Liver (tissue), 9 donors: ENCODE measurements around the gene CCDC152. TPM values are rescaled to one million over a fixed set of nuclear protein-coding genes. Genes with fewer than 3 reads are reported as not detected.

Source experiments
- DNase-seq: peaks from one replicate; pipeline ENCODE4 v3.0.0-alpha.2; 2017; ENCODE audit warnings: low spot score
- H3K27ac ChIP-seq, 2 donors: one replicate each; pipeline ENCODE4 v1.7.0; 2013; ENCODE audit warnings: inconsistent platforms in 2 of 2, low read length in 2 of 2, control low read depth in 1 of 2, low read depth in 1 of 2, mild to moderate bottlenecking in 1 of 2
- H3K27me3 ChIP-seq, 4 donors: one replicate each; pipeline versions ENCODE4 v1.6.1 to v1.7.0; 2013; ENCODE audit warnings: low read length in 3 of 4, inconsistent platforms in 1 of 4, mild to moderate bottlenecking in 1 of 4, moderate library complexity in 1 of 4; ENCODE audit not compliant: control insufficient read depth in 4 of 4, insufficient read depth in 4 of 4
- H3K36me3 ChIP-seq, 4 donors: one replicate each; pipeline versions ENCODE4 v1.6.1 to v1.7.0; 2013; ENCODE audit warnings: low read length in 3 of 4, mild to moderate bottlenecking in 3 of 4, low read depth in 1 of 4, moderate library complexity in 1 of 4; ENCODE audit not compliant: control insufficient read depth in 4 of 4, insufficient read depth in 3 of 4
- H3K4me1 ChIP-seq, 4 donors: one replicate each; pipeline versions ENCODE4 v1.6.1 to v1.7.0; 2013; ENCODE audit warnings: low read length in 3 of 4, mild to moderate bottlenecking in 3 of 4, moderate library complexity in 1 of 4; ENCODE audit not compliant: control insufficient read depth in 4 of 4, insufficient read depth in 4 of 4
- H3K4me3 ChIP-seq, 3 donors: one replicate each; pipeline versions ENCODE4 v1.6.1 to v1.7.0; 2013; ENCODE audit warnings: low read length in 3 of 3, control low read depth in 1 of 3, low read depth in 1 of 3, mild to moderate bottlenecking in 1 of 3
- H3K9ac ChIP-seq, 2 donors: one replicate each; pipeline ENCODE4 v1.7.0; 2013; ENCODE audit warnings: low read length in 2 of 2, mild to moderate bottlenecking in 2 of 2, moderate library complexity in 2 of 2, control low read depth in 1 of 2, low read depth in 1 of 2
- H3K9me3 ChIP-seq, 4 donors: one replicate each; pipeline versions ENCODE4 v1.6.1 to v1.7.0; 2013; ENCODE audit warnings: low read length in 3 of 4; ENCODE audit not compliant: control insufficient read depth in 4 of 4
- ATF3 ChIP-seq: IDR thresholded peaks from 2 replicates; pipeline ENCODE4 v1.6.1; 2016; ENCODE audit warnings: antibody characterized with exemption
- CTCF ChIP-seq: fragments of 150-350 bp; IDR thresholded peaks from 2 replicates; pipeline ENCODE4 v1.5.1; 2017; ENCODE audit warnings: improper control_type of control experiment, low read depth, low read length; ENCODE audit not compliant: missing input control
- EGR1 ChIP-seq, 2 donors: IDR thresholded peaks; 2 replicates each; pipeline ENCODE4 v1.6.1; 2016 to 2018; ENCODE audit warnings: antibody characterized with exemption in 2 of 2, low read depth in 2 of 2
- FOXA1 ChIP-seq: IDR thresholded peaks from 2 replicates; pipeline ENCODE4 v1.6.1; 2016; ENCODE audit warnings: antibody characterized with exemption
- FOXA2 ChIP-seq: IDR thresholded peaks from 2 replicates; pipeline ENCODE4 v1.6.1; 2016; ENCODE audit warnings: antibody characterized with exemption
- GABPA ChIP-seq, 2 donors: IDR thresholded peaks in 1 of 2; conservative IDR thresholded peaks in 1 of 2; 2 replicates each; pipeline ENCODE4 v1.6.1; 2016; ENCODE audit warnings: antibody characterized with exemption in 2 of 2, mild to moderate bottlenecking in 1 of 2, moderate library complexity in 1 of 2
- HNF4A ChIP-seq, 2 donors: conservative IDR thresholded peaks; 2 replicates each; pipeline ENCODE4 v1.6.1; 2016; ENCODE audit warnings: antibody characterized with exemption in 2 of 2, mild to moderate bottlenecking in 2 of 2
- HNF4G ChIP-seq: IDR thresholded peaks from 2 replicates; pipeline ENCODE4 v1.6.1; 2016; ENCODE audit warnings: antibody characterized with exemption
- JUND ChIP-seq, 2 donors: IDR thresholded peaks; 2 replicates each; pipeline ENCODE4 v1.6.1; 2016; ENCODE audit warnings: antibody characterized with exemption in 2 of 2
- NR2F2 ChIP-seq: IDR thresholded peaks from 2 replicates; pipeline ENCODE4 v1.6.1; 2016; ENCODE audit warnings: antibody characterized with exemption
- RAD21 ChIP-seq, 2 donors: IDR thresholded peaks; 2 replicates each; pipeline ENCODE4 v1.6.1; 2016; ENCODE audit warnings: antibody characterized with exemption in 2 of 2, mild to moderate bottlenecking in 2 of 2
- REST ChIP-seq: IDR thresholded peaks from 2 replicates; pipeline ENCODE4 v1.6.1; 2016; ENCODE audit warnings: antibody characterized with exemption, mild to moderate bottlenecking
- RXRA ChIP-seq, 2 donors: IDR thresholded peaks; 2 replicates each; pipeline ENCODE4 v1.6.1; 2017 to 2018; ENCODE audit warnings: antibody characterized with exemption in 2 of 2, mild to moderate bottlenecking in 1 of 2
- SP1 ChIP-seq: IDR thresholded peaks from 2 replicates; pipeline ENCODE4 v1.6.1; 2018; ENCODE audit warnings: antibody characterized with exemption, mild to moderate bottlenecking
- TAF1 ChIP-seq: conservative IDR thresholded peaks from 2 replicates; pipeline ENCODE4 v1.6.1; 2016; ENCODE audit warnings: antibody characterized with exemption, mild to moderate bottlenecking
- YY1 ChIP-seq: IDR thresholded peaks from 2 replicates; pipeline ENCODE4 v1.6.1; 2016; ENCODE audit warnings: antibody characterized with exemption, mild to moderate bottlenecking
- WGBS: extraction: QIAGEN DNeasy Blood & Tissue Kit; methylation state at CpG from one replicate; pipeline ENCODE4 v1.1.7; 2013; 5-methylcytosine and 5-hydroxymethylcytosine counted together
- polyA plus RNA-seq, 2 donors: library from polyadenylated mRNA; stranded (reverse) in 1 of 2; unstranded in 1 of 2; fragments of 200-250 nt in 1 of 2; fragments of >200 nt in 1 of 2; fragmentation: Nextera tagmentation in 1 of 2; extraction: Ambion mirVana in 1 of 2; gene quantifications; one replicate each; pipeline versions ENCODE4 v1.2.1 to v1.2.3, GENCODE V29; 2013 to 2015
- total RNA-seq, 2 donors: library from RNA; depleted of rRNA; stranded (reverse); fragments of >200 nt; gene quantifications; one replicate each; pipeline ENCODE4 v1.2.3, GENCODE V29; 2014
- TF ChIP-seq, protein P1 (sequence below): IDR thresholded peaks from 2 replicates; pipeline ENCODE4 v1.6.1; 2016; ENCODE audit warnings: antibody characterized with exemption
- TF ChIP-seq, protein P2 (sequence below): IDR thresholded peaks from 2 replicates; pipeline ENCODE4 v1.6.1; 2016; ENCODE audit warnings: antibody characterized with exemption
- donor health status: healthy.
- donor health status: healthy.
- donor health status: healthy.
- donor health status: healthy.
- donor health status: healthy.

CCDC152 gene
- total and polyA plus RNA-seq, 4 donors, result 0.08 to 81.4 (median 3.3) TPM

DNA sequence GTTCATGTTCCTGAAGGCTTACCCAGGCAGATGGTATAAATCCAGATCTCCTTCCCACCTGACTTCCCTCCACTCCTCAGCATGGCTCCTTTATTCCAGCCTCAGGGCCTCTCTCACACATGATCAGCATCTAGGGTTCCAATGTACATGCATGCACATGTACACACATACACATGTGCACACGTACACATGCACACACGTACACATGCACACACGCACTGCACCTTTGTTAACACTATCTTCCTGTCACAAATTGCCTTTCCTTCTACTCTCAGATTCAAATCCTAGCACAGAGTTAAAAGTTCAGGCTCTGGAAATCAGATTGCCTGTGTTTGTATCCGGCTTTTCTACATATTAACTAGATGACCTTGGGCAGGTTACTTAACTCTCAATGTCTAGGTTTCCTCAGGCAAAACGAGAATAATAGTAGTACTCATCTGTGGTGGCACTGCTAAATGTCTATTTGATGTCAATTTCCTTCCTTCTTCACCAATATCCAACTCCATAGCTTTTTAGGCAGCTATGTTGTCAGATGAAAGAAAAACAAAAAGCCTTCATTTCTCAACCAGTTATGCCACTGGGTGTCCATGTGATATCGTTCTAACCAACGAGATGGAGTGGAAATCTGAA, 67.8 kb downstream of the CCDC152 start (continued):
- TF ChIP-seq CTCF, result no peak
- TF ChIP-seq RXRA (IDR thresholded peaks at IDR 0.05), result peak; percentile 46 to 69

- H3K9ac ChIP-seq, result peak overlapping the region in 1 of 2 donors; percentile 14
- peak overlapping the region in 2 of 3 donors; percentile 49 to 87 for H3K4me3 ChIP-seq
- no peak for DNase-seq
- H3K27me3 ChIP-seq, result no peaks in the 10 kb centered on the region
- H3K36me3 ChIP-seq, result no peaks in the 10 kb centered on the region
- TF ChIP-seq HNF4G (no peak), YY1 (no peak), CTCF (no peak), REST (peak; percentile 24), FOXA1 (no peak), ATF3 (no peak), RXRA (IDR thresholded peaks at IDR 0.05) (peak; percentile 37 to 53), HNF4A (conservative IDR thresholded peaks at IDR 0.05) (no peak), GABPA (IDR thresholded peaks at IDR 0.05 in 1 of 2, conservative IDR thresholded peaks at IDR 0.05 in 1 of 2) (no peak), RAD21 (IDR thresholded peaks at IDR 0.05) (peak in 1 of 2 donors; percentile 9), JUND (IDR thresholded peaks at IDR 0.05) (no peak), NR2F2 (no peak), EGR1 (IDR thresholded peaks at IDR 0.05; ENCODE audit: low read depth in 2 of 2) (no peak), SP1 (peak; percentile 34), TAF1 (no peak), FOXA2 (no peak)
- TF ChIP-seq, protein P1, sequence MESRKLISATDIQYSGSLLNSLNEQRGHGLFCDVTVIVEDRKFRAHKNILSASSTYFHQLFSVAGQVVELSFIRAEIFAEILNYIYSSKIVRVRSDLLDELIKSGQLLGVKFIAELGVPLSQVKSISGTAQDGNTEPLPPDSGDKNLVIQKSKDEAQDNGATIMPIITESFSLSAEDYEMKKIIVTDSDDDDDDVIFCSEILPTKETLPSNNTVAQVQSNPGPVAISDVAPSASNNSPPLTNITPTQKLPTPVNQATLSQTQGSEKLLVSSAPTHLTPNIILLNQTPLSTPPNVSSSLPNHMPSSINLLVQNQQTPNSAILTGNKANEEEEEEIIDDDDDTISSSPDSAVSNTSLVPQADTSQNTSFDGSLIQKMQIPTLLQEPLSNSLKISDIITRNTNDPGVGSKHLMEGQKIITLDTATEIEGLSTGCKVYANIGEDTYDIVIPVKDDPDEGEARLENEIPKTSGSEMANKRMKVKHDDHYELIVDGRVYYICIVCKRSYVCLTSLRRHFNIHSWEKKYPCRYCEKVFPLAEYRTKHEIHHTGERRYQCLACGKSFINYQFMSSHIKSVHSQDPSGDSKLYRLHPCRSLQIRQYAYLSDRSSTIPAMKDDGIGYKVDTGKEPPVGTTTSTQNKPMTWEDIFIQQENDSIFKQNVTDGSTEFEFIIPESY, result no peak
- TF ChIP-seq, protein P2, sequence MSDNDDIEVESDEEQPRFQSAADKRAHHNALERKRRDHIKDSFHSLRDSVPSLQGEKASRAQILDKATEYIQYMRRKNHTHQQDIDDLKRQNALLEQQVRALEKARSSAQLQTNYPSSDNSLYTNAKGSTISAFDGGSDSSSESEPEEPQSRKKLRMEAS, result no peak
- peaks cover 10 to 41% (median 35%) of the 10 kb centered on the region in 4 donors for H3K4me1 ChIP-seq
- no peaks in the 10 kb centered on the region for H3K9me3 ChIP-seq
- peak overlapping the region; percentile 67 to 84 for H3K27ac ChIP-seq
- WGBS, result 50% methylated on average over 9 of the region's 9 CpGs
Measured at GRCh38 chr5:42825422-42826148, 69.0 kb downstream of the CCDC152 start.
